ENCODE measurements around the gene NUDT16L1. TPM values are rescaled to one million over a fixed set of nuclear protein-coding genes. Genes with fewer than 3 reads are reported as not detected.

NUDT16L1 gene
- total RNA-seq, 4 donors from 2014 or later: 19.9 to 32.7 (median 24.6) TPM

- TF ChIP-seq POLR2A (IDR thresholded peaks at IDR 0.05): no peak
- no peak for TF ChIP-seq EP300 (IDR thresholded peaks at IDR 0.05)
- TF ChIP-seq POLR2AphosphoS5 (IDR thresholded peaks at IDR 0.05): no peak
- TF ChIP-seq CTCF (IDR thresholded peaks at IDR 0.05): no peak
- H3K27ac ChIP-seq: no peak overlapping the region
- DNase-seq (ENCODE audit: low spot score in 2 of 2): no peak
- peaks cover 37% of the 10 kb centered on the region for H3K36me3 ChIP-seq
- H3K4me3 ChIP-seq: no peak overlapping the region
- H3K4me1 ChIP-seq: no peaks in the 10 kb centered on the region
- 91% methylated on average over 2 of the region's 2 CpGs for WGBS
- no peaks in the 10 kb centered on the region for H3K27me3 ChIP-seq
- H3K9me3 ChIP-seq: no peaks in the 10 kb centered on the region
Observed at GRCh38 chr16:4714996-4715395, 21.6 kb downstream of the NUDT16L1 start.

GRCh38 chr16:4718466-4718865 is 25.1 kb downstream of the NUDT16L1 start:
- Histone ChIP-seq H3K36me3 (peaks cover 41% of the 10 kb centered on the region), H3K4me3 (no peak overlapping the region), H3K9me3 (no peaks in the 10 kb centered on the region), H3K4me1 (no peaks in the 10 kb centered on the region), H3K27ac (no peak overlapping the region), H3K27me3 (no peaks in the 10 kb centered on the region)
- no peak for TF ChIP-seq CTCF (IDR thresholded peaks at IDR 0.05)
- TF ChIP-seq EP300 (IDR thresholded peaks at IDR 0.05): no peak
- TF ChIP-seq POLR2A (IDR thresholded peaks at IDR 0.05): no peak
- TF ChIP-seq POLR2AphosphoS5 (IDR thresholded peaks at IDR 0.05): no peak
- 64% methylated on average over 5 of the region's 5 CpGs for WGBS
- no peak for DNase-seq (ENCODE audit: low spot score in 2 of 2)

- Histone ChIP-seq H3K36me3 (peaks cover 51% of the 10 kb centered on the region), H3K27me3 (no peaks in the 10 kb centered on the region)
Observed at GRCh38 chr16:4723071-4723767, 29.9 kb downstream of the NUDT16L1 start.

GRCh38 chr16:4724661-4725270 is 31.4 kb downstream of the NUDT16L1 start:
- DNase-seq (ENCODE audit: low spot score in 2 of 2): no peak
- H3K4me1 ChIP-seq: no peaks in the 10 kb centered on the region
- H3K36me3 ChIP-seq: peaks cover 67% of the 10 kb centered on the region
- TF ChIP-seq EP300 (IDR thresholded peaks at IDR 0.05): no peak
- no peak for TF ChIP-seq POLR2AphosphoS5 (IDR thresholded peaks at IDR 0.05)
- no peak for TF ChIP-seq CTCF (IDR thresholded peaks at IDR 0.05)
- TF ChIP-seq POLR2A (IDR thresholded peaks at IDR 0.05): no peak
- H3K27me3 ChIP-seq: no peaks in the 10 kb centered on the region
- no peaks in the 10 kb centered on the region for H3K9me3 ChIP-seq
- no peak overlapping the region for H3K27ac ChIP-seq
- WGBS: 88% methylated on average over 11 of the region's 11 CpGs
- no peak overlapping the region for H3K4me3 ChIP-seq

More at GRCh38 chr16:4723071-4723767, 29.9 kb downstream of the NUDT16L1 start:
- Histone ChIP-seq H3K9me3 (no peaks in the 10 kb centered on the region), H3K4me1 (no peaks in the 10 kb centered on the region), H3K27ac (no peak overlapping the region), H3K4me3 (no peak overlapping the region)
- 96% methylated on average over 14 of the region's 14 CpGs for WGBS
- TF ChIP-seq EP300 (IDR thresholded peaks at IDR 0.05): no peak
- no peak for TF ChIP-seq POLR2A (IDR thresholded peaks at IDR 0.05)
- no peak for TF ChIP-seq CTCF (IDR thresholded peaks at IDR 0.05)
- no peak for TF ChIP-seq POLR2AphosphoS5 (IDR thresholded peaks at IDR 0.05)
- DNase-seq (ENCODE audit: low spot score in 2 of 2): no peak

- WGBS: 86% methylated on average over 10 of the region's 18 CpGs
- Histone ChIP-seq H3K9me3 (no peaks in the 10 kb centered on the region), H3K27me3 (no peaks in the 10 kb centered on the region), H3K4me3 (no peak overlapping the region), H3K27ac (no peak overlapping the region), H3K36me3 (peaks cover 68% of the 10 kb centered on the region), H3K4me1 (no peaks in the 10 kb centered on the region)
- TF ChIP-seq CTCF (IDR thresholded peaks at IDR 0.05): no peak
- TF ChIP-seq EP300 (IDR thresholded peaks at IDR 0.05): no peak
- TF ChIP-seq POLR2AphosphoS5 (IDR thresholded peaks at IDR 0.05): no peak
- no peak for TF ChIP-seq POLR2A (IDR thresholded peaks at IDR 0.05)
- DNase-seq (ENCODE audit: low spot score in 2 of 2): no peak
Observed at GRCh38 chr16:4726616-4727015, 33.3 kb downstream of the NUDT16L1 start.
